A673 (cell line): ENCODE results near the gene A4GALT.

Experiments used
- CTCF ChIP-seq: fragments of 300-800, 200-600 bp; sonication (generic); conservative IDR thresholded peaks from 2 replicates; pipeline ENCODE4 v1.5.1; 2017; ENCODE audit warnings: low read depth, mild to moderate bottlenecking, antibody characterized with exemption, low read length, moderate library complexity, mixed read lengths
- EZH2 ChIP-seq: fragments of 200-600 bp; sonication (generic); IDR thresholded peaks from 2 replicates; pipeline ENCODE4 v1.6.1; 2017; ENCODE audit warnings: borderline replicate concordance, low read depth, mild to moderate bottlenecking, mixed read lengths, antibody characterized with exemption, low read length; ENCODE audit not compliant: poor library complexity, severe bottlenecking

- TF ChIP-seq CTCF (no peak), EZH2 (no peak)
Observed at GRCh38 chr22:42696331-42696967, 24.2 kb downstream of the A4GALT start.
